WI38 (cell line): ENCODE measurements around the gene ATP8B2.
"Not testable (repeated sequence)": the region's sequence is repeated elsewhere in the genome, so short reads cannot be mapped to it uniquely, and the experiment has no call there.

Source experiments
- H3K4me3 ChIP-seq: 2 replicates; pipeline ENCODE4 v1.5.1; 2011; ENCODE audit warnings: low read depth, mild to moderate bottlenecking, control low read depth, low read length
- CTCF ChIP-seq: IDR thresholded peaks from 2 replicates; pipeline ENCODE4 v1.5.1; 2012; ENCODE audit warnings: low read depth, mild to moderate bottlenecking, control low read depth, low read length

Gene ATP8B2

GRCh38 chr1:154352581-154353459 is 27.5 kb downstream of the ATP8B2 start:
- no peak for TF ChIP-seq CTCF
- peak overlapping the region; percentile 35 for H3K4me3 ChIP-seq

GRCh38 chr1:154353460-154353904 is 28.2 kb downstream of the ATP8B2 start:
- H3K4me3 ChIP-seq: no peak overlapping the region
- TF ChIP-seq CTCF: no peak; the same call in 1 of the 2 replicates

- no peak overlapping the region for H3K4me3 ChIP-seq
- TF ChIP-seq CTCF: no peak
These were observed 28.6 kb downstream of the ATP8B2 start for GRCh38 chr1:154353966-154354365.

- no peak overlapping the region for H3K4me3 ChIP-seq
- TF ChIP-seq CTCF: no peak
These were observed 33.2 kb downstream of the ATP8B2 start for GRCh38 chr1:154358519-154358918.

GRCh38 chr1:154360288-154360687 is 35.0 kb downstream of the ATP8B2 start:
- H3K4me3 ChIP-seq: no peak overlapping the region
- no peak for TF ChIP-seq CTCF

- not testable (repeated sequence) for H3K4me3 ChIP-seq
These were observed 35.6 kb downstream of the ATP8B2 start for GRCh38 chr1:154360881-154361280.

GRCh38 chr1:154361357-154361756 is 36.0 kb downstream of the ATP8B2 start:
- no peak for TF ChIP-seq CTCF
- no peak overlapping the region for H3K4me3 ChIP-seq

- no peak overlapping the region for H3K4me3 ChIP-seq
- TF ChIP-seq CTCF: no peak
These were observed 46.1 kb downstream of the ATP8B2 start for GRCh38 chr1:154371436-154371835.

GRCh38 chr1:154373777-154374357 is 48.5 kb downstream of the ATP8B2 start:
- not testable (repeated sequence) for H3K4me3 ChIP-seq
